HFFc6 (cell line): ENCODE measurements around the gene PRIM1. TPM values are rescaled to one million over a fixed set of nuclear protein-coding genes. Genes with fewer than 3 reads are reported as not detected.
"Not testable (repeated sequence)": the region's sequence is repeated elsewhere in the genome, so short reads cannot be mapped to it uniquely, and the experiment has no call there.

Experiments used
- DNase-seq: peaks from one replicate; pipeline ENCODE4 v3.0.0-alpha.2; 2018
- H3K27ac Mint-ChIP-seq: 2 replicates; pipeline ENCODE4 v1.8.0; 2020; ENCODE audit warnings: mild to moderate bottlenecking, mixed read lengths
- H3K27me3 Mint-ChIP-seq: 2 replicates; pipeline ENCODE4 v1.8.0; 2021; ENCODE audit warnings: mild to moderate bottlenecking, moderate library complexity, mixed read lengths; ENCODE audit not compliant: insufficient read depth
- H3K36me3 Mint-ChIP-seq: 2 replicates; pipeline ENCODE4 v1.8.0; 2021; ENCODE audit warnings: low read depth, mixed read lengths
- H3K4me1 Mint-ChIP-seq: 2 replicates; pipeline ENCODE4 v1.8.0; 2020; ENCODE audit warnings: low read depth, mixed read lengths
- H3K4me3 Mint-ChIP-seq: 2 replicates; pipeline ENCODE4 v1.8.0; 2020; ENCODE audit warnings: mild to moderate bottlenecking, moderate library complexity, mixed read lengths
- H3K9me3 Mint-ChIP-seq: 2 replicates; pipeline ENCODE4 v1.8.0; 2020; ENCODE audit warnings: mild to moderate bottlenecking, mixed read lengths
- total RNA-seq, 6 experiments: library from RNA; stranded (reverse); fragmentation: NEBNext Ultra II Directional; extraction: Animal tissue kit (Norgen Biotek cat#: 25700); gene quantifications; 2 replicates in 1 of 6; 3 replicates in 5 of 6; pipeline ENCODE4 v1.2.3, GENCODE V29; 2021
- TF ChIP-seq, protein P1 (sequence below): fragments of 200-600 bp; sonication (generic); IDR thresholded peaks from 2 replicates; pipeline ENCODE4 v1.5.0; 2021; ENCODE audit warnings: antibody characterized with exemption, mild to moderate bottlenecking

PRIM1 gene
- total RNA-seq, 6 experiments from 2014 or later, result 5.8 to 13.1 (median 10.7) TPM

- no peak overlapping the region for H3K4me3 Mint-ChIP-seq
Measured at GRCh38 chr12:56728139-56728861, 23.8 kb downstream of the PRIM1 start.

GRCh38 chr12:56726196-56726675 is 25.9 kb downstream of the PRIM1 start:
- H3K9me3 Mint-ChIP-seq, H3K27me3 Mint-ChIP-seq, DNase-seq: not testable (repeated sequence)
- peak overlapping the region; percentile 100 for H3K27ac Mint-ChIP-seq
- H3K4me1 Mint-ChIP-seq, result peaks cover 39% of the 10 kb centered on the region
- peak overlapping the region; percentile 100 for H3K4me3 Mint-ChIP-seq
- peaks cover 39% of the 10 kb centered on the region for H3K36me3 Mint-ChIP-seq

More at GRCh38 chr12:56728139-56728861, 23.8 kb downstream of the PRIM1 start:
- H3K4me1 Mint-ChIP-seq, result peaks cover 18% of the 10 kb centered on the region
- peaks cover 9% of the 10 kb centered on the region for H3K27me3 Mint-ChIP-seq
- H3K27ac Mint-ChIP-seq, result no peak overlapping the region
- TF ChIP-seq, protein P1, sequence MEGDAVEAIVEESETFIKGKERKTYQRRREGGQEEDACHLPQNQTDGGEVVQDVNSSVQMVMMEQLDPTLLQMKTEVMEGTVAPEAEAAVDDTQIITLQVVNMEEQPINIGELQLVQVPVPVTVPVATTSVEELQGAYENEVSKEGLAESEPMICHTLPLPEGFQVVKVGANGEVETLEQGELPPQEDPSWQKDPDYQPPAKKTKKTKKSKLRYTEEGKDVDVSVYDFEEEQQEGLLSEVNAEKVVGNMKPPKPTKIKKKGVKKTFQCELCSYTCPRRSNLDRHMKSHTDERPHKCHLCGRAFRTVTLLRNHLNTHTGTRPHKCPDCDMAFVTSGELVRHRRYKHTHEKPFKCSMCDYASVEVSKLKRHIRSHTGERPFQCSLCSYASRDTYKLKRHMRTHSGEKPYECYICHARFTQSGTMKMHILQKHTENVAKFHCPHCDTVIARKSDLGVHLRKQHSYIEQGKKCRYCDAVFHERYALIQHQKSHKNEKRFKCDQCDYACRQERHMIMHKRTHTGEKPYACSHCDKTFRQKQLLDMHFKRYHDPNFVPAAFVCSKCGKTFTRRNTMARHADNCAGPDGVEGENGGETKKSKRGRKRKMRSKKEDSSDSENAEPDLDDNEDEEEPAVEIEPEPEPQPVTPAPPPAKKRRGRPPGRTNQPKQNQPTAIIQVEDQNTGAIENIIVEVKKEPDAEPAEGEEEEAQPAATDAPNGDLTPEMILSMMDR, result no peak
- DNase-seq, result no peak
- H3K36me3 Mint-ChIP-seq, result peaks cover 24% of the 10 kb centered on the region
- no peaks in the 10 kb centered on the region for H3K9me3 Mint-ChIP-seq

DNA sequence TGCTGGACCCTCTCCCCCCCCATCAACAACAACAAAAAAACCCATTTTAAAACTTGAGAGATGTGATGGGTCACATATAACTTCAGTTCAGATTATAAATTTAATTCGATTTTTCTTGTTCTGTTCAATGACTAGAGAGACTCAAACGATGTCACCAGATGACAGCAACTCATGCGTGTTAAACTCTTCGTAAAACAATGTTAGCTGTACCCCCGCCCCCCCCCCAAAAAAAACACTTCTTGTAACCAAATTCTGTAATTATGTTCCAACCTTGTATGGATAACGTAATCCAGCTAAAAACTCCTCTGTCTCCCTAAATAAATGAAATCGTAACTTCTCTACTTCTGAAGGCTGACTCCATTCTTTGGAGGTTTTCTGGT is 26.4 kb downstream of the PRIM1 start:
- peaks cover 9% of the 10 kb centered on the region for H3K27me3 Mint-ChIP-seq
- H3K4me3 Mint-ChIP-seq, result peak overlapping the region; percentile 100
- no peaks in the 10 kb centered on the region for H3K9me3 Mint-ChIP-seq
- peaks cover 44% of the 10 kb centered on the region for H3K4me1 Mint-ChIP-seq
- peaks cover 35% of the 10 kb centered on the region for H3K36me3 Mint-ChIP-seq
- peak overlapping the region; percentile 100 for H3K27ac Mint-ChIP-seq
- TF ChIP-seq, protein P1, result no peak
- no peak for DNase-seq

DNA sequence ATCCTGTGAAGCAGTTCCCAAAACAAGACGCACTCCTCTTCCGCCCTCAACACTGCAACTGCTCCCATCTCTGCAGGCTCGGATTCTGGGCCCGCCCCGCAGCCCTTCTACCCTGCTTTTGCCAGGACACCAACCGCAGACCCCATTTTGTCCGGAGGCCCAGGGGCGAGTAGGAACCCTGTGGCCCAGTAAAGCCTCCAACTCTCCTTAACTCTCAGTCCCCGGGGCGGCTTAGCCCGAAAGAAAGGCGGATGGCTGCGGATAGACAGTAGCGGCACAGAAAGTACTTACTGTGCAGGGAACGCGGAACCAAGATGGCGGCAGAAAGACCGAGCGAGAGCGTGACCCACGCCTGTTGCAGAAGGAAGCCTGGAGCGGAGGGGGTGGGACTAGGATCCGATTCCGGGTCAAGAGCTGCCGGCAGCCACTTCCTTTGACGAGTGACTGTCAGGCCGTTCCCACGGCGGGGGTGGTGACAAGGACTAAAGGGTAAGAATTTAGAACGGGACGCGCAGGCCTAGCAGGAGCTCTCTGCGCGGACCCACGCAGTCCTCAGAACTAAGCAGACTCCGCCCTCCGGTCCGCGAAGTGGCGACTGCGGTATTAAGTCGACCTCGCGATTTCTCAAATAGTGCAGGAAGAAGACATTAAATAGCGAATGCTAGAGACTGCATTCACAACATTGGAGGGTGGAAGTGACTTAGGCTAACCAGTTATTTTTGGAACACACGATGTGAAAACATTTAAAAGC is 27.0 kb downstream of the PRIM1 start, which contains the start of gene NACA:
Gene NACA, minus strand, starts transcription at position 328 of the 751 bp plus-strand sequence. CDS start 778 bp downstream, outside the sequence.
- Mint-ChIP-seq H3K4me1 (peaks cover 50% of the 10 kb centered on the region), H3K27ac (peak within 1 kb of the TSS; percentile 100), H3K9me3 (no peaks in the 10 kb centered on the region), H3K36me3 (peaks cover 41% of the 10 kb centered on the region), H3K4me3 (peak within 1 kb of the TSS; percentile 100), H3K27me3 (peaks cover 9% of the 10 kb centered on the region)
- DNase-seq, result peak; percentile 99
- TF ChIP-seq, protein P1, result no peak

DNA sequence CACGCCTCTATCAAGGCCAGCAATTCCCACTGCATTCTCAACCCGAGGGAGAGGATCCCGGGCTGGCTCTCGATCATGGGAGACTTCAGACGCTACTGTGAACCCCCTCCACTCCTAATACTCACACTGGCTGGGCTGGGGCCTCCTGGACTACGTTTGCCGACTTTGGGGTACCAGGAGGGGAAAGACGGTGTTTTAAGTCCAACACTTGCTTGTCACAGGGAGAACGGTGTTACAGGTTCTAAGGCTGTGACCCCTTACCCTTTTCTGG is 27.5 kb downstream of the PRIM1 start:
- peaks cover 9% of the 10 kb centered on the region for H3K27me3 Mint-ChIP-seq
- H3K4me1 Mint-ChIP-seq, result peaks cover 55% of the 10 kb centered on the region
- H3K36me3 Mint-ChIP-seq, result peaks cover 46% of the 10 kb centered on the region
- no peak for DNase-seq
- H3K27ac Mint-ChIP-seq, result peak overlapping the region; percentile 100
- TF ChIP-seq, protein P1, result no peak
- no peaks in the 10 kb centered on the region for H3K9me3 Mint-ChIP-seq
- peak overlapping the region; percentile 100 for H3K4me3 Mint-ChIP-seq
